Prostate gland (tissue), 2 donors: ENCODE data around the gene KCNG2.

Experiments
- POLR2AphosphoS5 ChIP-seq: sonication (generic); formaldehyde crosslinking; IDR thresholded peaks from one replicate; pipeline ENCODE4 v1.6.1; 2017; ENCODE audit warnings: antibody characterized with exemption
- TF ChIP-seq, protein P1 (sequence below), 4 experiments: fragments of 200-600 bp in 2 of 4; fragments of 450-650 bp in 2 of 4; sonication (generic) in 2 of 4; IDR thresholded peaks; 1 replicate in 3 of 4; 2 replicates in 1 of 4; pipeline ENCODE4 v1.5.1; 2016 to 2019; ENCODE audit warnings: antibody characterized with exemption in 4 of 4, mild to moderate bottlenecking in 2 of 4, moderate library complexity in 2 of 4

GRCh38 chr18:79857082-79857671 is 59.4 kb downstream of the KCNG2 start:
- TF ChIP-seq, protein P1, sequence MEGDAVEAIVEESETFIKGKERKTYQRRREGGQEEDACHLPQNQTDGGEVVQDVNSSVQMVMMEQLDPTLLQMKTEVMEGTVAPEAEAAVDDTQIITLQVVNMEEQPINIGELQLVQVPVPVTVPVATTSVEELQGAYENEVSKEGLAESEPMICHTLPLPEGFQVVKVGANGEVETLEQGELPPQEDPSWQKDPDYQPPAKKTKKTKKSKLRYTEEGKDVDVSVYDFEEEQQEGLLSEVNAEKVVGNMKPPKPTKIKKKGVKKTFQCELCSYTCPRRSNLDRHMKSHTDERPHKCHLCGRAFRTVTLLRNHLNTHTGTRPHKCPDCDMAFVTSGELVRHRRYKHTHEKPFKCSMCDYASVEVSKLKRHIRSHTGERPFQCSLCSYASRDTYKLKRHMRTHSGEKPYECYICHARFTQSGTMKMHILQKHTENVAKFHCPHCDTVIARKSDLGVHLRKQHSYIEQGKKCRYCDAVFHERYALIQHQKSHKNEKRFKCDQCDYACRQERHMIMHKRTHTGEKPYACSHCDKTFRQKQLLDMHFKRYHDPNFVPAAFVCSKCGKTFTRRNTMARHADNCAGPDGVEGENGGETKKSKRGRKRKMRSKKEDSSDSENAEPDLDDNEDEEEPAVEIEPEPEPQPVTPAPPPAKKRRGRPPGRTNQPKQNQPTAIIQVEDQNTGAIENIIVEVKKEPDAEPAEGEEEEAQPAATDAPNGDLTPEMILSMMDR (IDR thresholded peaks at IDR 0.05) = no peak
- TF ChIP-seq POLR2AphosphoS5 = no peak
